ENCODE data around the gene G0S2. TPM values are rescaled to one million over a fixed set of nuclear protein-coding genes. Genes with fewer than 3 reads are reported as not detected.

G0S2 gene
- total and polyA plus RNA-seq, 9 of the 15 experiments (the other 6 are each of a cell fraction or from before 2014, with no cell fraction given), result 0.18 to 65.6 (median 11.4) TPM

DNA sequence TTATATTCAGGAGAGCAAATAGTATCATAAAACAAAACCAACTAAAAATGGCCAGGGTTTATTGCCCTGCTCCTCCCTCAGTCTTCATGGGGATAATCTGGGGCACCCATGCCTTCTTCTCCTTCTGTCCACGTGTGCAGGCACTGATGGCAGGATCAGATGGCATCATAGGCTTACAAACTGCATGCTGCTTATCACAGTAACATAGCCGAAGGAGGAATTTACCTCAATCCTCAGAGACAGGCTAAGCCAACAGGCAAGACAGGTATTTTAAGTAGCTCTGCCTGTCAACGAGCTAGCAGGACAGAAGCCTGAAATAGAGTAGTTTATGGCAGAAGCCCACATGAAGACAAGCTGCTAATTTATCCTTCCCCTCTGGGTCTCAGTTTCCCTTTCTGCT lies 32.4 kb upstream of the G0S2 start (continued):
- TF ChIP-seq MTA3 (IDR thresholded peaks at IDR 0.05; ENCODE audit: borderline replicate concordance), result no peak
- TF ChIP-seq GATAD2B (IDR thresholded peaks at IDR 0.05; ENCODE audit: borderline replicate concordance), result no peak

DNA sequence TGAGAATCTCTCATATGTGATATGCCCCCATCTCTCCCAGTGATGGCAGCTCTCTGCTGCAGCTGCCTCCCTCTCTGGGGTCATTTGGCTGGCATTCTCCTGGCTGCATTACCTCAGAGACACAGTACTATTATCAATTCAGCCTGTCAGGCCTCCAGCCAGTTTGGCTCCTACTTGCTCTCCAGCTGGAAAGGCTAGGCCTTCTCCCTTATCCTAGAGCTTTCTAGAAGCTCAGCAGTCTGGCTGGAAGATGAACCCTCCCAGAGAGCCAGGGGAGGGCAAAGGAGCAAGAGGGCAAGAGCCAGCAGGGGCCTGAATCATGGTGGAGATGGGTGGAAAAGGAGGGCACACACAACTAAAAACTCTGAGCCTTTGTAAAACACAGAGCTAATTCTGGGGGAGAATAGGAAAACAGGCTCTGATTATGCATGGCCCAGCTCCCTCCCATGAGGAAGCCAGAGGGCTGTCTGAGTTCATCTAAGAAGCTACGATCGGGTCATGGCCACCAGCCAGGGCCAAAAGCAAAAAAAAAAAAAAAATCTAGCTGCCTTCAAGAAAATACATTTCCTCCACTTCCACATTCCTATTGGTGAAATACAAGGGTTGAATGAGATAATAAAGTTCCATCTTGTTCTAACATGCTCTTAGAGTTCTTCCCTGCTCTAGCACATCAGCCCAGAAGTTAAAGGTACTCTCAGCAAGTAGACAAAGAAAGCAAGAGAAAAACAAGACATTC lies 31.8 kb upstream of the G0S2 start:
- Histone ChIP-seq H3K27ac (ENCODE audit: extremely low read depth, low read depth, low read length) (no peak overlapping the region), H3K9me3 (replicated peaks; ENCODE audit: control insufficient read depth, insufficient read depth, low read depth, low read length) (no peaks in the 10 kb centered on the region), H3K79me2 (ENCODE audit: control insufficient read depth, insufficient read depth, low read length) (no peaks in the 10 kb centered on the region), H3K9ac (ENCODE audit: insufficient read depth in 1 of 2, low read depth in 2 of 2, low read length in 2 of 2) (peak overlapping the region in 1 of 2 experiments; percentile 32; a peak in 1 of 4 replicates), H3K36me3 (ENCODE audit: control insufficient read depth, insufficient read depth, low read length) (no peaks in the 10 kb centered on the region), H3K4me1 (replicated peaks in 1 of 2; ENCODE audit: control insufficient read depth in 2 of 2, insufficient read depth in 2 of 2, low read length in 2 of 2) (peaks cover 37 to 66% of the 10 kb centered on the region in 2 experiments), H3K9me1 (ENCODE audit: control insufficient read depth, insufficient read depth, low read length) (no peaks in the 10 kb centered on the region), H3K4me2 (ENCODE audit: insufficient read depth, low read length) (peak overlapping the region; percentile 10; the same call in 1 of the 2 replicates), H3K4me3 (no peak overlapping the region), H3K27me3 (ENCODE audit: control insufficient read depth in 2 of 2, insufficient read depth in 2 of 2, low read length in 2 of 2) (no peaks in the 10 kb centered on the region), H4K20me1 (replicated peaks; ENCODE audit: control insufficient read depth, insufficient read depth, low read length) (no peaks in the 10 kb centered on the region), H2AFZ (ENCODE audit: low read depth, low read length) (peak overlapping the region; percentile 77)
- intact Hi-C loops (cut with micrococcal nuclease) (loop anchor here (1.0 kb wide), 1 partner anchor 50 kb away; no protein-coding TSS in a partner anchor), in situ Hi-C loops (cut with MboI) (no loop called here)
- WGBS (ENCODE audit: insufficient coverage, low coverage, missing lambda C conversion rate), result 40% methylated on average over 2 of the region's 2 CpGs
- DNase-seq (ENCODE audit: extremely low read depth in 1 of 4, low spot score in 3 of 4) (no peak), ATAC-seq (no peak), FAIRE-seq (no peak)
- POLR2A ChIA-PET, result interaction anchor here (0.7 to 2.7 kb wide), 5 partner anchors 8 to 1491 kb away, joined by 3 to 15 read pairs (median 3); partner anchors contain the start of gene LAMB3
- CTCF ChIA-PET (ENCODE audit: low intra/inter-chr PET ratio), result interaction anchor here (0.6 to 1.7 kb wide), 3 partner anchors 49 to 381 kb away, joined by 3 to 29 read pairs (median 3); no protein-coding TSS in a partner anchor
- BruUV-seq (replicated peaks), result no TSS peak
- TF ChIP-seq TEAD4 (IDR thresholded peaks at IDR 0.05; ENCODE audit: low read length) (no peak), TEAD4 (CRISPR knock-in tag; IDR thresholded peaks at IDR 0.05; ENCODE audit: borderline replicate concordance) (no peak), ZNF384 (IDR thresholded peaks at IDR 0.05; ENCODE audit: low read depth, low read length) (peak; percentile 82), RAD21 (CRISPR knock-in tag; conservative IDR thresholded peaks at IDR 0.05 in 1 of 2, IDR thresholded peaks at IDR 0.05 in 1 of 2) (peak; percentile 16 to 42; a peak in 3 of 4 replicates), RFX1 (IDR thresholded peaks at IDR 0.05) (no peak), NFIC (IDR thresholded peaks at IDR 0.05) (peak; percentile 43; the same call in 1 of the 2 replicates), HOXB6 (CRISPR knock-in tag; IDR thresholded peaks at IDR 0.05; ENCODE audit: borderline replicate concordance) (no peak)
- TF ChIP-seq, protein P1, sequence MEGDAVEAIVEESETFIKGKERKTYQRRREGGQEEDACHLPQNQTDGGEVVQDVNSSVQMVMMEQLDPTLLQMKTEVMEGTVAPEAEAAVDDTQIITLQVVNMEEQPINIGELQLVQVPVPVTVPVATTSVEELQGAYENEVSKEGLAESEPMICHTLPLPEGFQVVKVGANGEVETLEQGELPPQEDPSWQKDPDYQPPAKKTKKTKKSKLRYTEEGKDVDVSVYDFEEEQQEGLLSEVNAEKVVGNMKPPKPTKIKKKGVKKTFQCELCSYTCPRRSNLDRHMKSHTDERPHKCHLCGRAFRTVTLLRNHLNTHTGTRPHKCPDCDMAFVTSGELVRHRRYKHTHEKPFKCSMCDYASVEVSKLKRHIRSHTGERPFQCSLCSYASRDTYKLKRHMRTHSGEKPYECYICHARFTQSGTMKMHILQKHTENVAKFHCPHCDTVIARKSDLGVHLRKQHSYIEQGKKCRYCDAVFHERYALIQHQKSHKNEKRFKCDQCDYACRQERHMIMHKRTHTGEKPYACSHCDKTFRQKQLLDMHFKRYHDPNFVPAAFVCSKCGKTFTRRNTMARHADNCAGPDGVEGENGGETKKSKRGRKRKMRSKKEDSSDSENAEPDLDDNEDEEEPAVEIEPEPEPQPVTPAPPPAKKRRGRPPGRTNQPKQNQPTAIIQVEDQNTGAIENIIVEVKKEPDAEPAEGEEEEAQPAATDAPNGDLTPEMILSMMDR (IDR thresholded peaks at IDR 0.05 in 2 of 3, conservative IDR thresholded peaks at IDR 0.05 in 1 of 3; ENCODE audit: insufficient read depth in 2 of 3, low read depth in 1 of 3, low read length in 3 of 3), result peak in 1 of 3 experiments; percentile 43; a peak in 2 of 6 replicates
- TF ChIP-seq, protein P2, sequence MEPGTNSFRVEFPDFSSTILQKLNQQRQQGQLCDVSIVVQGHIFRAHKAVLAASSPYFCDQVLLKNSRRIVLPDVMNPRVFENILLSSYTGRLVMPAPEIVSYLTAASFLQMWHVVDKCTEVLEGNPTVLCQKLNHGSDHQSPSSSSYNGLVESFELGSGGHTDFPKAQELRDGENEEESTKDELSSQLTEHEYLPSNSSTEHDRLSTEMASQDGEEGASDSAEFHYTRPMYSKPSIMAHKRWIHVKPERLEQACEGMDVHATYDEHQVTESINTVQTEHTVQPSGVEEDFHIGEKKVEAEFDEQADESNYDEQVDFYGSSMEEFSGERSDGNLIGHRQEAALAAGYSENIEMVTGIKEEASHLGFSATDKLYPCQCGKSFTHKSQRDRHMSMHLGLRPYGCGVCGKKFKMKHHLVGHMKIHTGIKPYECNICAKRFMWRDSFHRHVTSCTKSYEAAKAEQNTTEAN (CRISPR knock-in tag; IDR thresholded peaks at IDR 0.05), result no peak

Data from K562 (cell line).